MCF 10A (cell line): ENCODE results near the gene SSH2. TPM values are rescaled to one million over a fixed set of nuclear protein-coding genes. Genes with fewer than 3 reads are reported as not detected.
"Not testable (repeated sequence)": the region's sequence is repeated elsewhere in the genome, so short reads cannot be mapped to it uniquely, and the experiment has no call there.

Experiments used
- BruUV-seq: library from RNA; stranded (reverse); fragments of 400-500 nt; replicated peaks from 2 replicates; lab custom pipeline; 2021; lab: Mats Ljungman, UMichigan
- CTCF ChIA-PET: fragments of 300-600 bp; sonication (Branson Sonifier 250); formaldehyde crosslinking; extraction: SDS; loops from one replicate; lab custom pipeline; 2021; ENCODE audit warnings: antibody characterized with exemption, inconsistent platforms; lab: Yijun Ruan, JAX
- POLR2A ChIA-PET: fragments of 300-600, 350-650 bp; sonication (Branson Sonifier 250); formaldehyde crosslinking; extraction: SDS; loops from one replicate; lab custom pipeline; 2020; ENCODE audit warnings: antibody characterized with exemption, inconsistent platforms; lab: Yijun Ruan, JAX
- DNase-seq: peaks from one replicate; pipeline ENCODE4 v3.0.0-alpha.2; 2018; ENCODE audit not compliant: unreplicated experiment
- H3K27ac Mint-ChIP-seq: one replicate; pipeline ENCODE4 v1.8.0; 2022; ENCODE audit warnings: mild to moderate bottlenecking, low read depth, mixed read lengths; ENCODE audit not compliant: unreplicated experiment
- H3K27me3 Mint-ChIP-seq: one replicate; pipeline ENCODE4 v1.8.0; 2022; ENCODE audit warnings: mixed read lengths; ENCODE audit not compliant: insufficient read depth, unreplicated experiment
- H3K36me3 Mint-ChIP-seq: one replicate; pipeline ENCODE4 v1.8.0; 2022; ENCODE audit warnings: mild to moderate bottlenecking, moderate library complexity, mixed read lengths; ENCODE audit not compliant: insufficient read depth, unreplicated experiment
- H3K4me1 Mint-ChIP-seq: one replicate; pipeline ENCODE4 v1.8.0; 2022; ENCODE audit warnings: mixed read lengths; ENCODE audit not compliant: insufficient read depth, unreplicated experiment
- H3K4me3 Mint-ChIP-seq: one replicate; pipeline ENCODE4 v1.8.0; 2022; ENCODE audit warnings: mild to moderate bottlenecking, moderate library complexity, mixed read lengths; ENCODE audit not compliant: unreplicated experiment
- H3K9me3 Mint-ChIP-seq: one replicate; pipeline ENCODE4 v1.8.0; 2022; ENCODE audit warnings: mixed read lengths; ENCODE audit not compliant: unreplicated experiment
- intact Hi-C: fragments of 100-400 bp; cut with micrococcal nuclease; formaldehyde crosslinking; loops from 2 replicates; pipeline ENCODE4 v1.14.1; 2022
- total RNA-seq: library from RNA; stranded (reverse); gene quantifications from 2 replicates; pipeline ENCODE4 v1.2.3, GENCODE V29; 2022
- TF ChIP-seq, protein P1 (sequence below): fragments of 200-600 bp; IDR thresholded peaks from one replicate; pipeline ENCODE4 v1.8.0; 2022; ENCODE audit warnings: antibody characterized with exemption, mild to moderate bottlenecking; ENCODE audit not compliant: unreplicated experiment

SSH2 gene
- total RNA-seq, 1 experiment from 2014 or later, result 21.9 TPM

- TF ChIP-seq, protein P1, sequence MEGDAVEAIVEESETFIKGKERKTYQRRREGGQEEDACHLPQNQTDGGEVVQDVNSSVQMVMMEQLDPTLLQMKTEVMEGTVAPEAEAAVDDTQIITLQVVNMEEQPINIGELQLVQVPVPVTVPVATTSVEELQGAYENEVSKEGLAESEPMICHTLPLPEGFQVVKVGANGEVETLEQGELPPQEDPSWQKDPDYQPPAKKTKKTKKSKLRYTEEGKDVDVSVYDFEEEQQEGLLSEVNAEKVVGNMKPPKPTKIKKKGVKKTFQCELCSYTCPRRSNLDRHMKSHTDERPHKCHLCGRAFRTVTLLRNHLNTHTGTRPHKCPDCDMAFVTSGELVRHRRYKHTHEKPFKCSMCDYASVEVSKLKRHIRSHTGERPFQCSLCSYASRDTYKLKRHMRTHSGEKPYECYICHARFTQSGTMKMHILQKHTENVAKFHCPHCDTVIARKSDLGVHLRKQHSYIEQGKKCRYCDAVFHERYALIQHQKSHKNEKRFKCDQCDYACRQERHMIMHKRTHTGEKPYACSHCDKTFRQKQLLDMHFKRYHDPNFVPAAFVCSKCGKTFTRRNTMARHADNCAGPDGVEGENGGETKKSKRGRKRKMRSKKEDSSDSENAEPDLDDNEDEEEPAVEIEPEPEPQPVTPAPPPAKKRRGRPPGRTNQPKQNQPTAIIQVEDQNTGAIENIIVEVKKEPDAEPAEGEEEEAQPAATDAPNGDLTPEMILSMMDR, result no peak
- BruUV-seq, result no TSS peak
- intact Hi-C loops, result no loop called here
- Mint-ChIP-seq H3K4me1 (peaks cover 17% of the 10 kb centered on the region), H3K36me3 (peaks cover 4% of the 10 kb centered on the region), H3K27me3 (no peaks in the 10 kb centered on the region), H3K9me3 (peaks cover 5% of the 10 kb centered on the region), H3K27ac (no peak overlapping the region), H3K4me3 (no peak overlapping the region)
- POLR2A ChIA-PET, result interaction anchor here (1.0 to 1.7 kb wide), 3 partner anchors 10 to 39 kb away, joined by 3 to 4 read pairs (median 3); no protein-coding TSS in a partner anchor
- CTCF ChIA-PET, result no interaction called here
- DNase-seq, result no peak
Measured at GRCh38 chr17:29881256-29881655, 48.8 kb downstream of the SSH2 start.

- H3K4me1 Mint-ChIP-seq, result peaks cover 22% of the 10 kb centered on the region
- H3K9me3 Mint-ChIP-seq, result peaks cover 15% of the 10 kb centered on the region
- POLR2A ChIA-PET, result interaction anchor here (0.7 to 1.2 kb wide), 2 partner anchors 8 to 119 kb away, joined by 3 to 4 read pairs; no protein-coding TSS in a partner anchor
- TF ChIP-seq, protein P1, result no peak
- no peaks in the 10 kb centered on the region for H3K27me3 Mint-ChIP-seq
- H3K27ac Mint-ChIP-seq, result no peak overlapping the region
- no peaks in the 10 kb centered on the region for H3K36me3 Mint-ChIP-seq
- no TSS peak for BruUV-seq
- H3K4me3 Mint-ChIP-seq, result no peak overlapping the region
- intact Hi-C loops, result no loop called here
- CTCF ChIA-PET, result interaction anchor here (0.6 kb wide), 2 partner anchors 52 to 241 kb away, joined by 3 read pairs; no protein-coding TSS in a partner anchor
- peak; percentile 30 for DNase-seq
Measured at GRCh38 chr17:29880031-29880430, 50.0 kb downstream of the SSH2 start.

- Mint-ChIP-seq H3K9me3 (peaks cover 15% of the 10 kb centered on the region), H3K4me1 (peaks cover 5% of the 10 kb centered on the region), H3K36me3 (no peaks in the 10 kb centered on the region), H3K27me3 (no peaks in the 10 kb centered on the region), H3K27ac (no peak overlapping the region), H3K4me3 (no peak overlapping the region)
- no peak for DNase-seq
- TF ChIP-seq, protein P1, result no peak
- intact Hi-C loops, result no loop called here
- ChIA-PET POLR2A (no interaction called here), CTCF (interaction anchor here (0.7 to 0.9 kb wide), 2 partner anchors 19 to 219 kb away, joined by 3 read pairs; no protein-coding TSS in a partner anchor)
- no TSS peak for BruUV-seq
Measured at GRCh38 chr17:29874931-29875596, 55.0 kb downstream of the SSH2 start.

- intact Hi-C loops, H3K36me3 Mint-ChIP-seq, H3K27me3 Mint-ChIP-seq, H3K4me1 Mint-ChIP-seq, DNase-seq, POLR2A ChIA-PET, BruUV-seq, H3K27ac Mint-ChIP-seq, H3K4me3 Mint-ChIP-seq: not testable (repeated sequence)
- CTCF ChIA-PET, result interaction anchor here (0.9 kb wide), 1 partner anchor 219 kb away, joined by 3 read pairs; no protein-coding TSS in a partner anchor
- H3K9me3 Mint-ChIP-seq, result peaks cover 15% of the 10 kb centered on the region
Measured at GRCh38 chr17:29874358-29874757, 55.7 kb downstream of the SSH2 start.
